Measurements from ENCODE around the gene ESYT2. TPM values are rescaled to one million over a fixed set of nuclear protein-coding genes. Genes with fewer than 3 reads are reported as not detected.

The ESYT2 gene
- total RNA-seq, 1 donor = 145 TPM

DNA sequence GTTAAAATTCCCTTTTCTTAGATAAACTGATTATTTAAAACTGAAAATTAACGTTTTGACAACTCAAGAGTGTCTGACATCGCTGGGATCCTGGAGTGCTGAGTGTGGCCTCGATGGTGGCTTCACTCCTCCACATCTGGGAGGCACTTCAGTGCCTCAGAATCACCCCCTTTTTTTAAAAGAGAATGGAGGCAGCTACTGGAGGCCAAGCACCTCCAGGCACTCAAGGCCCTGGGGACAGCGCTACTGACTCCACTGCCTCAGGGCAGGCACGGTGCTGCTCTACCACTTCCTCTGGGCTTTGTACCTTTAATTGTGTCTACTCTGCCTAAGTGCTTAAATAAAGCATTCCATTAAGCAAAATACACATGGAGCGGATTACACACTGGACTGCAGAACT, 97.5 kb downstream of the ESYT2 start:
- Histone ChIP-seq H3K9me3 (ENCODE audit: low read depth, low read length) (no peaks in the 10 kb centered on the region), H3K4me1 (ENCODE audit: insufficient read depth, low read length) (peaks cover 5% of the 10 kb centered on the region), H3K27me3 (ENCODE audit: insufficient read depth, low read length) (no peaks in the 10 kb centered on the region), H3K4me3 (ENCODE audit: low read length) (no peak overlapping the region)

DNA sequence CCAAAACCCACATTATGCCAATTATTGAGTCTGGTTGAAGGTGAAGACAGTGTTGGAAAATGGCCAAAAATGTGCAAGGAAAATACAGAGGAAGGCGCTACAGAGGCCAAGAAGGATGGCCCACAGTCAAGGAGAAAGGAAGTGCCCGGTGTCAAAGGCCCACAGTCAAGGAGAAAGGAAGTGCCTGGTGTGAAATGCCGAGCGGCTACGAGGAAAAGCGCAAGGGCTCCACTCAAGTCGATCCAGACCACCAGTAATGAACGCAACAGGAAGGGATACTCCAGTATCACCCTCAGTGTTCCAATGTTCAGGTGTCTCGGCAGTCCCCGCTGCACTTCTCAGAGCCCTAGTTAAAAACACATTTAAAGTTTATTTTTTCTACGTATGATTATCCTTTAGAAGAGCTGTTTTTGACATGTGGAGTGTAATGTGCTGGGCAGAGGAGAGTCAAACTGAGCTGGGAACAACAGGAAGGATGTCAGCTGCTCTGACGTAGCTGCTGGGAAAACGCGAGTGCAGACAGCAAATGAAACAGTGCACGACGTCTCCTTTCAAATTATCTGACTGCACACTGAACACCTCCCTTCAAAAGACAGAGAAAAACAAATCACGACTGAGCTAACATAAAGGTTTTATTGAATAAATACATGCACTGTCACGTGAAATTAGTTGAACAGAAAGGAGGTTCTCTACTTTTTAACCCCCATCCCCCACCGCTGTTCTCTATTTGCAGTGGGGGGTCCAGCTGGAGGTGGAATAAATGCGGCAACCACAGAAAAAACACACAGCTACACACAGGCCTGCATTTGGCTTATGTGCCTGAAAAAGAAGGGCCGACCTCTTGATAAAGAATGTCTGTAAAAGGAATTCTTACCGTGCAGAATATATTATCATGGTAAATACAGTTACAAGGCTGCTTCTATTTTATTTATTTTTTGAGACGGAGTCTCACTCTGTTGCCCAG, 98.6 kb downstream of the ESYT2 start:
- peaks cover 5% of the 10 kb centered on the region for H3K4me1 ChIP-seq (ENCODE audit: insufficient read depth, low read length)
- no peaks in the 10 kb centered on the region for H3K27me3 ChIP-seq (ENCODE audit: insufficient read depth, low read length)
- no peaks in the 10 kb centered on the region for H3K9me3 ChIP-seq (ENCODE audit: low read depth, low read length)
- H3K4me3 ChIP-seq (ENCODE audit: low read length) = no peak overlapping the region

DNA sequence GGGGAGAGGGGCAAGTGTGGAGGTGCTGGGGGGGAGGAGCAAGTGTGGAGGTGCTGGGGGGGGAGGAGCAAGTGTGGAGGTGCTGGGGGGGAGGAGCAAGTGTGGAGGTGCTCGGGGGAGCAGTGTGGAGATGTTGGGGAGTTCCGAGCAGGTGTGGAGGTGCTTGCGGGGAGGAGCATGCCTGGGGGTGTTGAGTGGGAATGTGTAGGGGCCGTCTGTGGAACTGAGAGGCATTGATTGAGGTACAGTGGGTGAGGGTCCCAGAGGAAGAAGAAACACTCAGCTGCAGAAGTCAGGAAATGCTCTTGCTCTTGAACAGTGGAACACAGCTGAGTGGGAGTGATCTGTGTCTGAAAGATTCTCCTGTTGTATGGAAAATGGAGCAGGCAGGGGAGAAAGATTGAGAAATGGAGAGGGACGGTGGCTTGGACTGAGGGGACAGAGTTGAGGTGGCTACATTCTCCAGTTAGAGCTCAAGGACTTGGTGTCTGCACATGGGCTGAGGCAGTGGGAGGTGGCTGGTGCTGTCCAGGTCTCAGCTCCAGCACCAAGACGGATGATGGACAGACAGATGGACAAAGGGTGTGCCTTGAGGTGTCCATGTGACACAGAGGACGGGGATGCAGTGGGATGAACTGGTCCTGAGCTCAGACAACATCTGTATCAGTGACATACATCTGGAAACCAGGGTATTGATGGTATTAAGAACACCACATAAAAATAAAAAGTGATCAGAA, 99.5 kb downstream of the ESYT2 start:
- no peaks in the 10 kb centered on the region for H3K27me3 ChIP-seq (ENCODE audit: insufficient read depth, low read length)
- H3K4me3 ChIP-seq (ENCODE audit: low read length) = no peak overlapping the region
- peaks cover 5% of the 10 kb centered on the region for H3K4me1 ChIP-seq (ENCODE audit: insufficient read depth, low read length)
- H3K9me3 ChIP-seq (ENCODE audit: low read depth, low read length) = no peaks in the 10 kb centered on the region

DNA sequence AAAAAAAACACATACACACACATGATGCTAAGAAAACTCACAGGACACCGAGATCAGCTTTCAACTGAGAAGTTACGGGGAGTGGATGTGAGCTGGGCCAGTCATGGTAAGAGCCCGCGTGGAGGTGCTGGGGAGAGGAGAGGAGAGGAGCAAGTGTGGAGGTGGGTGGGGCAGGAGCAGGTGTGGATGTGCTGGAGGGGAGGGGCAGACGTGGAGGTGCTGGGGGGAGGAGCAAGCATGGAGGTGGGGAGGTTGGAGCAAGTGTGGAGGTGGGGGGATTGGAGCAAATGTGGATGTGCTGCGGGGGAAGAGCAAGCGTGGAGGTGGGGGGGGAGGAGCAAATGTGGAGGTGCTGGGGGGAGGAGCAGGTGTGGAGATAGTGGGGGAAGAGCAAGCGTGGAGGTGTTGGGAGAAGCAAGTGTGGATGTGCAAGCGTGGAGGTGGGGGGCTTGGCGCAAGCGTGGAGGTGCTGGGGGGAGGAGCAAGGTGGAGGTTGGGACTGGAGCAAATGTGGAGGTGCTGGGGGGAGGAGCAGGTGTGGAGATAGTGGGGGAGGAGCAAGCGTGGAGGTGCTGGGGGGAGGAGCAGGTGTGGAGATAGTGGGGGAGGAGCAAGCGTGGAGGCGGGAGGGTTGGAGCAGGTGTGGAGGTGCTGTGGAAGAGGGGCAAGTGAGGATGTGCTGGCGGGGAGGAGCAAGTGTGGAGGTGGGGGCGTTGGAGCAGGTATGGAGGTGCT, 100.2 kb downstream of the ESYT2 start:
- H3K4me3 ChIP-seq (ENCODE audit: low read length) = no peak overlapping the region
- H3K27me3 ChIP-seq (ENCODE audit: insufficient read depth, low read length) = no peaks in the 10 kb centered on the region
- no peaks in the 10 kb centered on the region for H3K9me3 ChIP-seq (ENCODE audit: low read depth, low read length)
- H3K4me1 ChIP-seq (ENCODE audit: insufficient read depth, low read length) = peaks cover 5% of the 10 kb centered on the region

DNA sequence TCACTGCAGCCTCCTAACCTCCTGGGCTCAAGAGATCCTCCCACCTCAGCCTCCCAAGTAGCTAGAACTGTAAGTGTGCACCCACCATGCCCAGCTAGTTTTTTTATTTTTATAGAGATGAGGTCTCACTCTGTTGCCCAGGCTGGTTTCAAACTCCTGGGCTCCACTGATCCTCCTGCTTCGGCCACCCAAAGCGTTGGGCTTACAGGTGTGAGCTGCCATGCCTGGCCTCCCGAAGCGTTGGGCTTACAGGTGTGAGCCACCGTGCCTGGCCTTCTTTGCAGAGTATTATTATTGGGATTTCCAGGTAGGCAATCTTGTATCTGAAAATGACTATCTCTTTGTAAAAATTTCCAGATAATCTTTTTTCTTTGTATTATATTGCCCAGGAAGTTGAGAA, 101.6 kb downstream of the ESYT2 start:
- Histone ChIP-seq H3K27me3 (ENCODE audit: insufficient read depth, low read length) (no peaks in the 10 kb centered on the region), H3K9me3 (ENCODE audit: low read depth, low read length) (no peaks in the 10 kb centered on the region), H3K4me1 (ENCODE audit: insufficient read depth, low read length) (peaks cover 5% of the 10 kb centered on the region), H3K4me3 (ENCODE audit: low read length) (no peak overlapping the region)

DNA sequence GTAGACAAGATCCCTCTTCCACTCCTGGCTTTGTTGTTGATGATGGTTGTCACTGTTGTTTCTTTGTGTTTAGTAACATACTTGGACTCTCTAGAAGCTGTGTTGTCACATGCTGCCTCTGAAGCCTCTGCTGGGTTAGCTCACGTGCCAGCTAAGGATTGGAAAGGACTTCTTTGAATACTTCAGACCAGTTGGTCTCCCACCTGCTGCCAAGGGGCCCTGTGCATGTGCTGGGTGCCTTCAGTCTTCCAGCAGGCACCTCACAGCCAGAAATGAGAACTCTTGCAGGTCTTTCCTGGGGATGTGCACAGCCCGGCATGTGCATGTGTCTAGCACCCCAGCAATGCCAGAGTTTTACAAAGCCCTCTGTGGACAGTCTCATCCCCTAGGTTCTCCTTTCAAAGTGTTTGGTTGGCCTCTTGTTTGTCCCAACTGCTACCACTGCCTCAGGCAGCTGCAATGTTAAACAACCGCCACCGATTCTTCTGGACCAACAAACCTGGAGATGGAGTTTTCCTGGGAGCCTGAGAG, 103.0 kb downstream of the ESYT2 start:
- peaks cover 5% of the 10 kb centered on the region for H3K4me1 ChIP-seq (ENCODE audit: insufficient read depth, low read length)
- H3K27me3 ChIP-seq (ENCODE audit: insufficient read depth, low read length) = no peaks in the 10 kb centered on the region
- H3K9me3 ChIP-seq (ENCODE audit: low read depth, low read length) = no peaks in the 10 kb centered on the region
- H3K4me3 ChIP-seq (ENCODE audit: low read length) = no peak overlapping the region

DNA sequence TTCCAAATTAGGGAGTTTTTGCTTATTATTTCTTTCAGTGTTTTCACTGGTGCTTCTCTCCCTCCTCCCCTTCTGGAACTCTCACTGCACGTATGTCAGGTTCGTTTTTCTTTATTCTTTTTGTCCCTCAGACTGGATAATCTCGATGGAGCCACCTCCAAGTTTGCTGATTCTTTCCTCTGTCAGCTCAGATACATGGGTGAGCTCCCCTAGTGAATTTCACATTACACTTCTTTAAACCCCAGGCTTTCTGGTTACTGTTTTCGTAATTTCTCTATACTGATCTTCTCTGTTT, 103.9 kb downstream of the ESYT2 start:
- no peaks in the 10 kb centered on the region for H3K27me3 ChIP-seq (ENCODE audit: insufficient read depth, low read length)
- H3K9me3 ChIP-seq (ENCODE audit: low read depth, low read length) = no peaks in the 10 kb centered on the region
- H3K4me3 ChIP-seq (ENCODE audit: low read length) = no peak overlapping the region
- no peaks in the 10 kb centered on the region for H3K4me1 ChIP-seq (ENCODE audit: insufficient read depth, low read length)

DNA sequence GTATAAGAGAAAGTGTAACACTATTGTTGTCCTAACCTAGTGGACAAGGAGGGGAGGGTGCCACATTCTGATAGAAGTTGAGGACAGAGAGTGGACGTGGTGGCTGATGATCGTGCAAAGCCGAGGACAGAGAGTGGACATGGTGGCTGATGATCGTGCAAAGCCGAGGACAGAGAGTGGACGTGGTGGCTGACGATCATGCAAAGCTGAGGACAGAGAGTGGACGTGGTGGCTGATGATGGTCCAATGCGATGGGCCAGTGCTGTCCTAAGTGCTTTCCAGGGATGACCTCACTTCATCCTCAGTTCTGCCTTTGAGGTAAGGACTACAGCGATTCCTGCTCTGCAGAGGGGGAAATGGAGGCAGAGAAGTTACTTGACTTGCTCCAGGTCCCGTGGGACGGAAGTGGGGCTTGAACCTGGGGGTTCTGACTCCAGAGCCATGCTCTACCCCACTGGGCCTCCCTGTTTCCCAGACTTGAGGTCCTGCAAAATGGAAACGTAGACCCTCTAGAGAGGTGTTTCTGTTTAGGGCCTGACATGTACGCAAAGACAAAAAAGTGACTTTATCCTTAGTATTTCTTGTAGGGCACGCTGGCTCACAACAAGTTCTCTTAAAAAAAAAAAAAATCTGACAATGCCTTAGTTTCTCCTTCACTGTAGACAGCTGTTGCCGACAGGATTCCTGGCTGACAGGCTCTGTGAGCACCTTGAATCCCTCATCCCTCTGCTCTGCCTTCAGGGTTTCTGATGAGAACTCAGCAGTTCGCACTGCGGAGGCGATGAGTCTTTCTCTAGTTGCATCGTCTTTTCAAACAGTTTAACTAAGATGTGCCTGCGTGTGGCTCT, 104.4 kb downstream of the ESYT2 start:
- Histone ChIP-seq H3K4me3 (ENCODE audit: low read length) (no peak overlapping the region), H3K9me3 (ENCODE audit: low read depth, low read length) (no peaks in the 10 kb centered on the region), H3K27me3 (ENCODE audit: insufficient read depth, low read length) (no peaks in the 10 kb centered on the region), H3K4me1 (ENCODE audit: insufficient read depth, low read length) (no peaks in the 10 kb centered on the region)

DNA sequence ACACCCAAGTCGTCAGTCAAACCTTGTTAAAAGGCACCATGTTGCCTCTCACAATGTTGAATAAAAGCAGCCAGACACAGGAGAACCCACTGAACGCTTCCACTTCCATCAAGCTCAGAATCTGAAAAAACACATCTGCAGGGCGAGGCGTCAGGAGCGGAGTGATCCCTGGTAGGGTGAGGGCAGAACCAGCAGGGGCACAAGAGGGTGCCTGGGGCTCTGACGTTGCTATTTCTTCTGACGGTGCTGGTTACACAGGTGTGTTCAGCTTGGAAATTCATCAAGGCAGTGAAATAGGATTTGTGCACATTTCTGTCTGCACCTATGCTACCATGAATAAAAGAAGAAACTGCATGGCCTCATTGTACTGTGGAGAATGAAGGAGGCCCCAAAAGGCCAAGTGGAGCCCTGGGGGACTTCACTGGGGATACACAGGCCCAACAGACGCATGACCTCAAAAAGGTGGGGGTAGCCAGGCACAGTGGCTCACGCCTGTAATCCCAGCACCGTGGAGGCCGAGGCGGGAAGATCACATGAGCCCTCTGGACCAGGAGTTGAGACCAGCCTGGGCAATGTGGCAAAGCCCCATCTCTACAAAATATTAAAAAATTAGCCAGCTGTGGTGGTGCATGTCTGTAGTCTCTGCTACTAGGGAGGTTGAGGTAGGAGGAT, 105.5 kb downstream of the ESYT2 start:
- H3K27me3 ChIP-seq (ENCODE audit: insufficient read depth, low read length) = no peaks in the 10 kb centered on the region

DNA sequence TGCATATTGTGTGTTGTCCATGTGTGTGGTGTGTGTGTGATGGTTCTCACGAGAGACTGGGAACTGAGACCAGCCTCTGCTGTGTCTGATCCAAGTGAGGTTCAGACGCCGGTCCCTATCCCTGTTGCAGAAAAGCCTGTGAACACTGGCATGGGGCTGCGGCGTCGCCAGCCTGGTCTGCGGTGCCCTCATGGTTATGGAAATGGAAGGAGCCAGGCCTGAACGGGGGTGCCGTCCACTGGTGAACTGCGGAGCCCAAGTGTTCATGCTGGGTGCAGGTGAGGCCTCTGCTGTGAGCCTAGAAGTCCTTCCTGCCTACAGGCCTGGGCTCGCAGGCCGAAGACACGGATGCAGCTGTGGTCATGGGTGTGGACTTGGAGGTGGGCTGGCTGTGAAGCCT, 106.0 kb downstream of the ESYT2 start:
- H3K27me3 ChIP-seq (ENCODE audit: insufficient read depth, low read length) = no peaks in the 10 kb centered on the region
- H3K9me3 ChIP-seq (ENCODE audit: low read depth, low read length) = no peaks in the 10 kb centered on the region
- H3K4me3 ChIP-seq (ENCODE audit: low read length) = no peak overlapping the region
- H3K4me1 ChIP-seq (ENCODE audit: insufficient read depth, low read length) = no peaks in the 10 kb centered on the region

More for the DNA sequence above, 105.5 kb downstream of the ESYT2 start:
- Histone ChIP-seq H3K9me3 (ENCODE audit: low read depth, low read length) (no peaks in the 10 kb centered on the region), H3K4me1 (ENCODE audit: insufficient read depth, low read length) (no peaks in the 10 kb centered on the region), H3K4me3 (ENCODE audit: low read length) (no peak overlapping the region)

DNA sequence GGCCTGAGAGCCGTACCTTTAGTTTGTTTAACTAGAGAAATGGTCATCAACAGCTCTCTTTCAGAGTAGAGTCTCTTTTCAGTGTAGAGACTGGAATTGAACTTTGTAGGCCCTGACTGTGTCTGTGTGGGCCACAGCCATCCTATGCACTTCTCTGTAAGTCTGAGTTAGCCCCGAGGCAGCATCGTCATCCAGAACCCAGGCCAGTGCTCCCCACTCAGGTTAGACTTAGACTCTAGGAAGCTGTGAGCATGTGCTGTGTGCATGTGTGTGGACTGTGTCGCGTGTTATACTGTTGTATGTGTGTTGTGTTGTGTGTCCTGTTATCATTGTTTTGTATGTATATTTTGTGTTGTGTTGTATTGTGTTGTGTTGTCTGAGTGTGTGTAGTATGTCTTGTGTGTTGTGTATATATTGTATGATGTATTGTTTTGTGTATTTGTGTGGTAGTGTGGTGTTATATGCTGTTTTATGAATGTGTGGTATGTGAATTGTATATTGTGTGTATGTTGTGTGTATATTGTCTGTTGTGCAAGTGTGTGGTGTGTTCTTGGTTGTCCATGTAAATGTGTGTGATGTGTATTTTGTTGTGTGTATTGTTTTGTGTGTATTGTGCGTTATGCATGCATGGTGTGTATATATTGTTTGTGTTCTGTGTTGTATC, 106.6 kb downstream of the ESYT2 start:
- no peaks in the 10 kb centered on the region for H3K4me1 ChIP-seq (ENCODE audit: insufficient read depth, low read length)
- no peak overlapping the region for H3K4me3 ChIP-seq (ENCODE audit: low read length)
- H3K9me3 ChIP-seq (ENCODE audit: low read depth, low read length) = no peaks in the 10 kb centered on the region
- H3K27me3 ChIP-seq (ENCODE audit: insufficient read depth, low read length) = no peaks in the 10 kb centered on the region

DNA sequence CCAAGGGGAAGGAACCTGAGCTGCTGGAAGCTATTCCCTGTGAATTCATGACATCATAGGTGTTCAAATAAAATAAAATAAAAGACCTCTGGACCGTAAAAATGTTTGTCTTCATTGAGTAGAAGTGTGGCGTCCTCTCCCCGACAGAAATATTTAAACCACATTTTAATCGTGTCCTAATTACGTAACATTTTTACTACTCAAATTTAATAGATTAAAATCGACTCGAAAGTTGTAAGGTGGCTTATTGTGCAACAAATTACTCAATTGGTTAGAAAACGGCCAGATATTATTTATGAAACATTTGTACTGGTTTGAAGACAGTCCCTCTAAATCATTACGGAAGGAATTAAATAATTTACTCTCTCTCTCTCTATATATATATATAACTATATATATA, 109.2 kb downstream of the ESYT2 start:
- H3K4me1 ChIP-seq (ENCODE audit: insufficient read depth, low read length) = peaks cover 10% of the 10 kb centered on the region
- no peak overlapping the region for H3K4me3 ChIP-seq (ENCODE audit: low read length)
- no peaks in the 10 kb centered on the region for H3K9me3 ChIP-seq (ENCODE audit: low read depth, low read length)
- no peaks in the 10 kb centered on the region for H3K27me3 ChIP-seq (ENCODE audit: insufficient read depth, low read length)

DNA sequence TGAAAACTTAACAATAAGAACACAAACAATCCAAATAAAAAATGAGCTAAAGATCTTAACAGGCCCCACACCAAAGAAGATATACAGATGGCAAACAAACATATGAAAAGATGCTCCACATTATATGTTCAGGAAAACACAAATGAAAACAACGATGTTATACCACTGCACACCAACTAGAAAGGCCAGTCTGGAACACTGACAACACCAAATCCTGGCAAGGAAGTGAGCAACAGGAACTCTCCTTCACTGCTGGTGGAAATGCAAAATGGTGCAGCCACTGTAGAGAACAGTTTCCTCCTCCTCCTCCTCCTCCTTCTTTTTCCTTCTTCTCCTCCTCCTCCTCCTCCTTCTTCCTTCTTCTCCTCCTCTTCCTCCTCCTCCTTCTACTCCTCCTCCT, 112.5 kb downstream of the ESYT2 start:
- Histone ChIP-seq H3K4me3 (ENCODE audit: low read length) (no peak overlapping the region), H3K27me3 (ENCODE audit: insufficient read depth, low read length) (no peaks in the 10 kb centered on the region), H3K4me1 (ENCODE audit: insufficient read depth, low read length) (peaks cover 22% of the 10 kb centered on the region), H3K9me3 (ENCODE audit: low read depth, low read length) (no peaks in the 10 kb centered on the region)

Data from mononuclear cell (primary cell).